Stomach (tissue), 4 donors: Measurements from ENCODE around the gene ERCC2.

Experiments used
- EP300 ChIP-seq: sonication (generic); formaldehyde crosslinking; IDR thresholded peaks from one replicate; pipeline ENCODE4 v1.6.1; 2017; ENCODE audit warnings: antibody characterized with exemption
- POLR2A ChIP-seq, 4 donors: fragments of 450-650 bp; IDR thresholded peaks; one replicate each; pipeline ENCODE4 v1.6.1; 2016; ENCODE audit warnings: antibody characterized with exemption in 4 of 4, control low read depth in 2 of 4, mild to moderate bottlenecking in 1 of 4, moderate library complexity in 1 of 4
- POLR2AphosphoS5 ChIP-seq, 3 donors: sonication (generic); formaldehyde crosslinking; IDR thresholded peaks; one replicate each; pipeline ENCODE4 v1.6.1; 2016; ENCODE audit warnings: antibody characterized with exemption in 3 of 3
- TF ChIP-seq, protein P1 (sequence below), 7 experiments: fragments of 450-650 bp in 4 of 7; fragments of 200-600 bp in 3 of 7; sonication (generic) in 3 of 7; IDR thresholded peaks; one replicate each; pipeline ENCODE4 v1.5.1; 2016 to 2019; ENCODE audit warnings: antibody characterized with exemption in 7 of 7, control low read depth in 2 of 7, mild to moderate bottlenecking in 1 of 7

DNA sequence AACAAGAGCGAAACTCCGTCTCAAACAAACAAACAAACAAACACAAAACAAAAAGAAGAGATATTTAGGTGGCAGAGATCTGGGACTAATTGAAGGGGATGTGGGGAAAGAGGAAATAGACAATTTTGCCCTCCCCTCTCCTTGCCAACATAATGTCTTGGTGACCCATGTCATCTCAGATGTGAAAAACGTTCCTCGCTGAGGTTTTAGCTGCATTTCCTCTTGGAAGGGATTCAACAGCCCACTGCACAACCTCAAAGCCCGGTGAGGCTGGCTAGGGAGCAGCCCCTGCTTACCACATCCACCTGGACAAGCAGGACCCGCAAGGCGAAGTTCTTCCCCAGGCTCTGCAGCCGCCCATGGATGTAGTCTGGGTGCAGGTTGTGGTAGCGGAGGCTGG is 48.4 kb upstream of the ERCC2 start:
- TF ChIP-seq, protein P1, sequence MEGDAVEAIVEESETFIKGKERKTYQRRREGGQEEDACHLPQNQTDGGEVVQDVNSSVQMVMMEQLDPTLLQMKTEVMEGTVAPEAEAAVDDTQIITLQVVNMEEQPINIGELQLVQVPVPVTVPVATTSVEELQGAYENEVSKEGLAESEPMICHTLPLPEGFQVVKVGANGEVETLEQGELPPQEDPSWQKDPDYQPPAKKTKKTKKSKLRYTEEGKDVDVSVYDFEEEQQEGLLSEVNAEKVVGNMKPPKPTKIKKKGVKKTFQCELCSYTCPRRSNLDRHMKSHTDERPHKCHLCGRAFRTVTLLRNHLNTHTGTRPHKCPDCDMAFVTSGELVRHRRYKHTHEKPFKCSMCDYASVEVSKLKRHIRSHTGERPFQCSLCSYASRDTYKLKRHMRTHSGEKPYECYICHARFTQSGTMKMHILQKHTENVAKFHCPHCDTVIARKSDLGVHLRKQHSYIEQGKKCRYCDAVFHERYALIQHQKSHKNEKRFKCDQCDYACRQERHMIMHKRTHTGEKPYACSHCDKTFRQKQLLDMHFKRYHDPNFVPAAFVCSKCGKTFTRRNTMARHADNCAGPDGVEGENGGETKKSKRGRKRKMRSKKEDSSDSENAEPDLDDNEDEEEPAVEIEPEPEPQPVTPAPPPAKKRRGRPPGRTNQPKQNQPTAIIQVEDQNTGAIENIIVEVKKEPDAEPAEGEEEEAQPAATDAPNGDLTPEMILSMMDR (IDR thresholded peaks at IDR 0.05): no peak
- TF ChIP-seq POLR2AphosphoS5 (IDR thresholded peaks at IDR 0.05): no peak
- TF ChIP-seq POLR2A (IDR thresholded peaks at IDR 0.05): no peak
- TF ChIP-seq EP300: no peak
